T1000 (cell line): Measurements from ENCODE around the gene TENM4.

ENCODE experiments used
- DNase-seq: peaks from one replicate; lab custom pipeline; 2025; ENCODE audit warnings: mixed read lengths; lab: John Stamatoyannopoulos, UW

The TENM4 gene

DNA sequence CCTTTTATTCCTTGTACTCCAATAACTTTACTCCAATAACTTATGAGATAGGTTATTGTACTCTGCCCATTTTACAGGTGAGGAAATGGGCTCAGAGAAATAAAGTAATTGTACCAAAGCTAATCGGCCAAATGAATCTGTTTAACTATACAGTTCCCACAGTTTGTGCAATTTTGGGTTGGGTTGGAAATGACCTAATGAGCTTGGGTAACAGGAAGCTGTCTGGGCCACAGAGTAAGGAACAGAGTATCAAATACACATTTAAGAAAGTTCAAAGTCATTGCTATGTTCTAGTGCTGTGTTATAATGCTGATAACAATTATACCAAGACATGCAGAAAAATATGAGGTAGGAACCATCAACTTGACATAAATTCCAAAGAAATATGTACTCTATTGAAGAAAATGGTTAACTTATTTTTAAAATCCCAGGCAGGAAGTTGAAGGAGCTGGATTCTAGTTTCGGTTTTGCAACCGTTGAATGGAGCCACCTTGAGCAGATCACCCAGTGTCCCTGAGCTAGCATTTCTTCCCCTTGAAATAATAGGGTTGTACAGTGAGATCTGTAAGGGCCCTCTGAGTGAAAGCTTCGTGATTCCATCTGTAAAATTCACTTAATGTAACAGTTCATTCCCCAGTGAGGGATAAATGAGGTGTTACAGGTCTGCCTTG lies 505.3 kb downstream of the TENM4 start:
- no peak for DNase-seq

- DNase-seq = no peak
Observed at GRCh38 chr11:78933350-78933749, 507.5 kb downstream of the TENM4 start.

GRCh38 chr11:78932757-78933156 lies 508.1 kb downstream of the TENM4 start:
- no peak for DNase-seq

GRCh38 chr11:78931891-78932290 lies 508.9 kb downstream of the TENM4 start:
- DNase-seq = no peak

DNA sequence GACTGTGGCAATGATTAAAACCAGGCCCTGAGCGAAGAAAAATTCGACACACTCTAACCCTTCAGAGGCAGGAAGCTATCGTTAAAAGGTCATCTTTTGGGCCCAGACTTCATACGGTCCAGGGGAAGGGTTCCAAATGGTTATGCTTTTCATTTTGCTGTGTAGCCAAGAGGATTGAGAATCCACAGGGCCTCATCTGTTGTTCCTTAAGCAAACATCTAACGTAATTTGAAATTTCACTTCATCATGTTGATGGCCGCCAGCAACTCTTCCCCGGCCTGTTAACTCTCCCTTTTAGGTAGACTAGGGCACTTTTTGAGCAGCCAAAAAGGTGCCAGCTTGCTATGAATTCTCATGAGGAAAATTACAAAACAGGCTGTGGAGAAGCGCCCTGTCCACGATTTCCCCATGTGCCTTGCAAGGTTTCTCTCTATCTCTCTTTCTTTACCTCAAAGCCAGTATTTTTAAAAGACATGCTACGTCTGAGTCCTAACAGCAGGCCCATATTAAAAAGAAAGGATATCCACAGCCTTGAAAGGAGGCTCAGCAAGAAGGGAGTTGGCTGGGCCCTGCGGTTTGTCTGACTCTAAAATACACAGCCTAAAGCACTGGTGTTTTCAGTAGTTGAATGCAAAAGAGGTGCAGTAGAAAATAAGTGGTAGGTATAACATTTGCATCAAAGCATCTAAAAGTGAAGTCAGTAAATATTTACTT lies 509.9 kb downstream of the TENM4 start:
- DNase-seq = no peak

- no peak for DNase-seq
Observed at GRCh38 chr11:78929906-78930220, 511.0 kb downstream of the TENM4 start.

GRCh38 chr11:78929207-78929905 lies 511.5 kb downstream of the TENM4 start:
- no peak for DNase-seq

GRCh38 chr11:78927511-78927910 lies 513.3 kb downstream of the TENM4 start:
- no peak for DNase-seq

- DNase-seq = no peak
Observed at GRCh38 chr11:78926633-78927338, 514.0 kb downstream of the TENM4 start.

DNA sequence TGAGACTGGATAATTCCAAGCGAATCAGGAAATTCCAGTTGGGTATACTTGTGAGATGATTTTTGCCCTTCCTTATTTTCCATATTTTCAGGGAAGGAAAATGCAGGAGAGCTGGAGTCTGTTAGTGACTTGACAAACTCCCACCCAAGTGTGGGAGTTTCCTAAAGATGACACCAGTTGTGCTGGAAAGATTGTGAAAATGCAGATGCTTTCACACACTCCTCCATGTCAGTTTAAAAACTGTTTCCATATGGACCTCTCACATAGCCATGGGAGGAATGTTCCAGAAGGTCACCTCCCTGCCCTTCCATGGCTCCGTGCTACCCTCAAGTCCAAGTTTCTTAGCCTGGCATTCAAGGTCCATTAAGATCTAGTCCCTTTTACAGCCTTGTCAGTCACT lies 515.4 kb downstream of the TENM4 start:
- no peak for DNase-seq

- DNase-seq = no peak
Observed at GRCh38 chr11:78922859-78923625, 517.8 kb downstream of the TENM4 start.

GRCh38 chr11:78921509-78921908 lies 519.3 kb downstream of the TENM4 start:
- no peak for DNase-seq

GRCh38 chr11:78920329-78920728 lies 520.5 kb downstream of the TENM4 start:
- no peak for DNase-seq

DNA sequence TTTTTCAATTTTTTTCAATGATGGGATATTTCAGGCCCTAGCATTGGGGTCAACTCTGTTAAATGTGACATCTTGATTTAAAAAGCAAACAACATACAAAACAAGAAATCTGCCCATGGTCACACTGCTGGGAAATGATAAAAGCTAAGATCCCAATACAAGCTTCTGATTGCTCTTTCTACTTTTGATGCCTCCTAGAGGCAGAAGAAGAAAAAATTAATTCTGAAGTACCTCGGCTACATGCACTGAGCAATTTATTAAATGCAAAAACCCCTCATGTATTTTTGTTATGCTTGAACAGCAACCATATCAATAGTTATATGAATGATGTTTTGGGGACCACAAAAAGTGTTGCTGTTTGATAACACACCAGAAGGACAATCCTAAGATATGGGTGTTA lies 524.1 kb downstream of the TENM4 start:
- no peak for DNase-seq

GRCh38 chr11:78914503-78914902 lies 526.3 kb downstream of the TENM4 start:
- DNase-seq = no peak

- DNase-seq = no peak
Observed at GRCh38 chr11:78912778-78913177, 528.1 kb downstream of the TENM4 start.

GRCh38 chr11:78910322-78910721 lies 530.5 kb downstream of the TENM4 start:
- no peak for DNase-seq

GRCh38 chr11:78909386-78909785 lies 531.4 kb downstream of the TENM4 start:
- DNase-seq = no peak

DNA sequence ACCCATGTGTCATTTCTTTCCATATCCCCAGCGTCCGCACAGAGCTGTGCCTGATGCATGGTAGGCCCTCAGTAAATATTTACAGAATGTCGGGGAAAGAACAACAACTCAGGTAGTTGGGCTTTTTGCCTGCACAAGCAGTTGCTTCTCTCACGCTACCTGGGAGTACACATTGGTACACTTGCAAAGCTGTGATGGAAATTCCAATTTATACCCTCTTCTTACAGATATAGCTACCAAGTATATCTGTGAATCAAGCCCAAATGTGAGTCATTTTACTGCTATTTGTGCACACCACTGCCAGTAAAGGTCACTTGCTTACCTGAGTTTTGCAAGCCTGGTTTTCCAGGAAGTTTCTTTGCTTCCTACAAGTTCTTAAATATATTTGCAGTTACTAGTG lies 533.2 kb downstream of the TENM4 start:
- no peak for DNase-seq

GRCh38 chr11:78906566-78906965 lies 534.3 kb downstream of the TENM4 start:
- no peak for DNase-seq

DNA sequence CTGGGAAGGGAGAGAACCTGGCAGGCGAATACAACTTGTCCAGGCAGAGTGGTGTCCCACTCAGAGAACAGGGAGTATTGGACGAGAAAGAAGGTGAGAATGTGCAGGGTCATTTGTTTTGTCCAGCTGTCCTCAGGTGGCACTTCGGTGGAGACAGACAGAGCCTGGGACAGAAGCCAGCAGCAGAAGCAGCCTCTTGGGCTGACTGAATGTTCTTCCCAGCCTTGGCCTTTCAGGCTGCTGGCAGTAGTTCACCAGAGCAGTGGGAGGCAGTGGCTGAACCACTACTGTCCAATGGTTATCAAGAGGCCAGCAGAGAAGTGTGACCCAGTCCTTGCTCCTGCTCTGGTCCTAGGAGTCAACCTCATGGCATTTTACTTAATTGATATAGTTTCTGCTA lies 535.1 kb downstream of the TENM4 start:
- no peak for DNase-seq
